GM12878 (cell line): ENCODE results near the gene BMAL1.

Source experiments
- CBX3 ChIP-seq: fragments of 200-600 bp; sonication (generic); IDR thresholded peaks from 2 replicates; pipeline ENCODE4 v1.6.1; 2016; ENCODE audit warnings: low read depth, borderline replicate concordance
- CTCF ChIP-seq, 3 experiments: IDR thresholded peaks in 2 of 3; conservative IDR thresholded peaks in 1 of 3; 2 replicates each; pipeline ENCODE4 v1.5.1; 2011; ENCODE audit warnings: low read depth in 3 of 3, low read length in 3 of 3, mild to moderate bottlenecking in 3 of 3, control low read depth in 2 of 3, moderate library complexity in 2 of 3, inconsistent platforms in 1 of 3, mixed read lengths in 1 of 3; ENCODE audit not compliant: control insufficient read depth in 2 of 3, insufficient read depth in 1 of 3; ENCODE audit errors: extremely low read depth in 1 of 3
- GABPA ChIP-seq: IDR thresholded peaks from 2 replicates; pipeline ENCODE4 v1.6.1; 2014; ENCODE audit warnings: antibody characterized with exemption, low read depth, mild to moderate bottlenecking, inconsistent platforms
- IRF5 ChIP-seq: fragments of 450-650 bp; IDR thresholded peaks from 2 replicates; pipeline ENCODE4 v1.6.1; 2017; ENCODE audit warnings: borderline replicate concordance
- JUND ChIP-seq: IDR thresholded peaks from 2 replicates; pipeline ENCODE4 v1.6.1; 2012; ENCODE audit warnings: low read depth, mild to moderate bottlenecking, low read length, improper control_type of control experiment, moderate library complexity
- MTA2 ChIP-seq: fragments of 450-650 bp; IDR thresholded peaks from 2 replicates; pipeline ENCODE4 v1.6.1; 2016; ENCODE audit warnings: low read depth, mild to moderate bottlenecking, moderate library complexity
- POLR2AphosphoS5 ChIP-seq: IDR thresholded peaks from 2 replicates; pipeline ENCODE4 v1.6.1; 2011; ENCODE audit warnings: mild to moderate bottlenecking, low read length, inconsistent platforms
- RAD21 ChIP-seq: IDR thresholded peaks from 2 replicates; pipeline ENCODE4 v1.6.1; 2011; ENCODE audit warnings: mild to moderate bottlenecking, low read depth, low read length, moderate library complexity; ENCODE audit not compliant: insufficient read depth
- REST ChIP-seq: IDR thresholded peaks from 2 replicates; pipeline ENCODE4 v1.6.1; 2012; ENCODE audit warnings: mild to moderate bottlenecking, low read depth, low read length
- SIN3A ChIP-seq: IDR thresholded peaks from 2 replicates; pipeline ENCODE4 v1.6.1; 2012; ENCODE audit warnings: low read depth, low read length, improper control_type of control experiment
- SUZ12 ChIP-seq: fragments of 200-600 bp; sonication (generic); IDR thresholded peaks from one replicate; pipeline ENCODE4 v1.6.1; 2018; ENCODE audit warnings: antibody characterized with exemption, mild to moderate bottlenecking; ENCODE audit not compliant: unreplicated experiment
- TARDBP ChIP-seq: IDR thresholded peaks from 2 replicates; pipeline ENCODE4 v1.6.1; 2016; ENCODE audit warnings: borderline replicate concordance
- ZBTB33 ChIP-seq: fragments of 450-650 bp; IDR thresholded peaks from 2 replicates; pipeline ENCODE4 v1.6.1; 2017; ENCODE audit warnings: mild to moderate bottlenecking
- ZNF274 ChIP-seq: IDR thresholded peaks from one replicate; pipeline ENCODE4 v1.8.0; 2011; ENCODE audit not compliant: insufficient read length, insufficient read depth

- TF ChIP-seq GABPA (no peak), ZNF274 (no peak), CTCF (IDR thresholded peaks at IDR 0.05 in 2 of 3, conservative IDR thresholded peaks at IDR 0.05 in 1 of 3; ENCODE audit: control insufficient read depth in 2 of 3, extremely low read depth in 1 of 3, insufficient read depth in 1 of 3, low read depth in 3 of 3, low read length in 3 of 3) (no peak), POLR2AphosphoS5 (no peak), RAD21 (no peak), REST (no peak), IRF5 (no peak), SIN3A (no peak), SUZ12 (no peak), TARDBP (no peak), ZBTB33 (no peak), CBX3 (no peak), MTA2 (no peak), JUND (no peak)
These were observed 25.2 kb upstream of the BMAL1 start for GRCh38 chr11:13252438-13252837.
